ENCODE data around the gene BZW1.

GRCh38 chr2:200786826-200787225 is 24.9 kb upstream of the BZW1 start:
- TF ChIP-seq CTCF (conservative IDR thresholded peaks at IDR 0.05; ENCODE audit: low read depth, low read length) (no peak), EZH2 (IDR thresholded peaks at IDR 0.05; ENCODE audit: borderline replicate concordance, low read depth, low read length, poor library complexity, severe bottlenecking) (no peak)

All from A673 (cell line).